K562 (cell line): Measurements from ENCODE around the gene CNDP2. TPM values are rescaled to one million over a fixed set of nuclear protein-coding genes. Genes with fewer than 3 reads are reported as not detected.

ENCODE experiments used
- ATAC-seq: fragments of 200-7000 bp; cut with Tn5 transposase; 3 replicates; pipeline ENCODE4 v1.9.1; 2020; ENCODE audit warnings: moderate library complexity
- BruUV-seq: library from RNA; stranded (reverse); fragments of 400-500 nt; replicated peaks from 2 replicates; lab custom pipeline; 2021; lab: Mats Ljungman, UMichigan
- CTCF ChIA-PET: fragments of 300-600 bp; formaldehyde crosslinking; extraction: SDS; loops from one replicate; lab custom pipeline; 2021; ENCODE audit warnings: low intra/inter-chr PET ratio; lab: Yijun Ruan, JAX
- POLR2A ChIA-PET: fragments of 300-600, 350-650 bp; sonication (Branson Sonifier 250); formaldehyde crosslinking; extraction: SDS; loops from one replicate; lab custom pipeline; 2021; ENCODE audit warnings: antibody characterized with exemption, inconsistent platforms; lab: Yijun Ruan, JAX
- DNase-seq, 4 experiments: peaks; one replicate each; pipeline versions ENCODE4 v3.0.0 to v3.0.0-alpha.2; 2011 to 2018; ENCODE audit warnings: low spot score in 3 of 4, mixed read lengths in 3 of 4; ENCODE audit errors: extremely low read depth in 1 of 4
- FAIRE-seq: peaks from 2 replicates; lab custom pipeline; 2011; peaks lifted over from hg19 to GRCh38; lab: Jason Lieb, UNC
- H2AFZ ChIP-seq: 2 replicates; pipeline ENCODE4 v1.6.0; 2011; ENCODE audit warnings: low read depth, low read length, control low read depth, inconsistent platforms
- H3K27ac ChIP-seq: fragments of 200-600 bp; 3 replicates; pipeline ENCODE4 v1.8.0; 2011; ENCODE audit warnings: low read depth, mild to moderate bottlenecking, control low read depth, inconsistent platforms, low read length, moderate library complexity, mixed read lengths; ENCODE audit errors: extremely low read depth
- H3K27me3 ChIP-seq, 2 experiments: fragments of 300-600 bp in 1 of 2; 2 replicates in 1 of 2; 3 replicates in 1 of 2; pipeline versions ENCODE4 v1.6.0 to v1.8.0; 2011; ENCODE audit warnings: inconsistent platforms in 2 of 2, low read length in 2 of 2, mild to moderate bottlenecking in 1 of 2, mixed read lengths in 1 of 2, moderate library complexity in 1 of 2; ENCODE audit not compliant: control insufficient read depth in 2 of 2, insufficient read depth in 2 of 2
- H3K36me3 ChIP-seq: fragments of 300-600 bp; 3 replicates; pipeline ENCODE4 v1.8.0; 2011; ENCODE audit warnings: mild to moderate bottlenecking, low read length, inconsistent platforms; ENCODE audit not compliant: control insufficient read depth, insufficient read depth
- H3K4me1 ChIP-seq, 2 experiments: fragments of 200-600 bp in 1 of 2; replicated peaks in 1 of 2; 2 replicates in 1 of 2; 3 replicates in 1 of 2; pipeline versions ENCODE4 v1.5.1 to v1.8.0; 2011; ENCODE audit warnings: inconsistent platforms in 2 of 2, low read length in 2 of 2, mild to moderate bottlenecking in 1 of 2, mixed read lengths in 1 of 2, moderate library complexity in 1 of 2; ENCODE audit not compliant: control insufficient read depth in 2 of 2, insufficient read depth in 2 of 2
- H3K4me2 ChIP-seq: 2 replicates; pipeline ENCODE4 v1.6.1; 2011; ENCODE audit warnings: low read length, control low read depth, inconsistent platforms, mixed read lengths; ENCODE audit not compliant: insufficient read depth
- H3K4me3 ChIP-seq: fragments of 200-600 bp; sonication (generic), shearing (Covaris generic); 2 replicates; pipeline ENCODE4 v1.5.1; 2016; ENCODE audit warnings: control low read depth, inconsistent platforms
- H3K79me2 ChIP-seq: fragments of 200-600 bp; 3 replicates; pipeline ENCODE4 v1.8.0; 2011; ENCODE audit warnings: low read length, inconsistent platforms; ENCODE audit not compliant: control insufficient read depth, insufficient read depth
- H3K9ac ChIP-seq, 2 experiments: 2 replicates each; pipeline versions ENCODE4 v1.6.0 to v1.6.1; 2011; ENCODE audit warnings: low read depth in 2 of 2, low read length in 2 of 2, control low read depth in 1 of 2, inconsistent platforms in 1 of 2, mild to moderate bottlenecking in 1 of 2, mixed read lengths in 1 of 2; ENCODE audit not compliant: insufficient read depth in 1 of 2
- H3K9me1 ChIP-seq: one replicate; pipeline ENCODE4 v1.6.0; 2011; ENCODE audit warnings: inconsistent platforms, mild to moderate bottlenecking, low read length, moderate library complexity; ENCODE audit not compliant: control insufficient read depth, insufficient read depth
- H3K9me3 ChIP-seq: replicated peaks from 2 replicates; pipeline ENCODE4 v1.5.1; 2011; ENCODE audit warnings: low read depth, low read length, inconsistent platforms; ENCODE audit not compliant: control insufficient read depth, insufficient read depth
- H4K20me1 ChIP-seq: replicated peaks from 2 replicates; pipeline ENCODE4 v1.6.1; 2011; ENCODE audit warnings: low read length, inconsistent platforms, mixed read lengths; ENCODE audit not compliant: control insufficient read depth, insufficient read depth
- CBFA2T2 ChIP-seq: fragments of 450-650 bp; conservative IDR thresholded peaks from 2 replicates; pipeline ENCODE4 v1.6.1; 2017; ENCODE audit warnings: mild to moderate bottlenecking
- CCAR2 ChIP-seq: fragments of 200-400 bp; formaldehyde crosslinking; IDR thresholded peaks from 2 replicates; pipeline ENCODE4 v1.6.1; 2017; ENCODE audit warnings: mild to moderate bottlenecking, low read depth, low read length
- FOXA1 ChIP-seq: fragments of 450-650 bp; IDR thresholded peaks from 2 replicates; pipeline ENCODE4 v1.6.1; 2016; ENCODE audit warnings: mild to moderate bottlenecking, borderline replicate concordance
- MNT ChIP-seq, 2 experiments: fragments of 450-650 bp; conservative IDR thresholded peaks; 2 replicates each; pipeline ENCODE4 v1.6.1; 2017; ENCODE audit warnings: mild to moderate bottlenecking in 2 of 2, moderate library complexity in 2 of 2
- WHSC1 ChIP-seq: IDR thresholded peaks from one replicate; pipeline ENCODE4 v1.6.1; 2012; ENCODE audit warnings: low read length, control low read depth, inconsistent platforms
- ZNF174 ChIP-seq: fragments of 250-450 bp; sonication (Bioruptor Pico); IDR thresholded peaks from 2 replicates; pipeline ENCODE4 v1.4.0; 2020; ENCODE audit warnings: mild to moderate bottlenecking
- WGBS: fragments of 100-300 bp; shearing (Covaris generic); methylation state at CpG from one replicate; pipeline ENCODE4 v1.1.6; 2016; ENCODE audit warnings: low coverage, mixed read lengths; ENCODE audit not compliant: insufficient coverage; ENCODE audit errors: missing lambda C conversion rate; 5-methylcytosine and 5-hydroxymethylcytosine counted together
- in situ Hi-C: fragments of 300-500 bp; cut with MboI; formaldehyde crosslinking; loops from 4 replicates; pipeline ENCODE4 v1.15.0; 2018; ENCODE audit warnings: inconsistent platforms, mixed read lengths
- intact Hi-C: fragments of 100-400 bp; cut with micrococcal nuclease; formaldehyde crosslinking; loops from 2 replicates; pipeline ENCODE4 v1.14.2; 2022
- polyA plus RNA-seq, 8 experiments: library from polyadenylated mRNA; depleted of rRNA in 4 of 8; stranded (reverse) in 5 of 8; unstranded in 3 of 8; fragments of >200 nt; fragmentation: Nextera tagmentation in 2 of 8; fragmentation: Illumina TruSeq in 1 of 8; extraction: Ambion mirVana in 2 of 8; extraction: Trizol in 1 of 8; gene quantifications; 2 replicates each; pipeline versions ENCODE4 v1.2.1 to v1.2.3, GENCODE V29; 2011 to 2014; ENCODE audit warnings: inconsistent platforms in 1 of 8, missing spikeins in 1 of 8
- total RNA-seq, 7 experiments: library from RNA; depleted of rRNA in 6 of 7; stranded (reverse); fragments of >200 nt in 6 of 7; fragmentation: Illumina TruSeq in 2 of 7; extraction: Trizol in 2 of 7; gene quantifications; 2 replicates each; pipeline versions ENCODE4 v1.2.1 to v1.2.3, GENCODE V29; 2011 to 2021; ENCODE audit warnings: low replicate concordance in 1 of 7
- TF ChIP-seq, protein P1 (sequence below): fragments of 450-650 bp; formaldehyde crosslinking; IDR thresholded peaks from 2 replicates; pipeline ENCODE4 v1.4.0; 2020; ENCODE audit warnings: mild to moderate bottlenecking, mixed read lengths
- TF ChIP-seq, protein P2 (sequence below): fragments of 200-600 bp; sonication (generic); IDR thresholded peaks from one replicate; pipeline ENCODE4 v1.6.1; 2012; ENCODE audit warnings: mild to moderate bottlenecking, low read depth, low read length, inconsistent platforms

CNDP2 gene
- total and polyA plus RNA-seq, 9 of the 15 experiments (the other 6 are each of a cell fraction or from before 2014, with no cell fraction given), result 34.1 to 128 (median 53.8) TPM

- no TSS peak for BruUV-seq
- no peak for TF ChIP-seq MNT (conservative IDR thresholded peaks at IDR 0.05)
- TF ChIP-seq WHSC1, result no peak
- TF ChIP-seq, protein P1, sequence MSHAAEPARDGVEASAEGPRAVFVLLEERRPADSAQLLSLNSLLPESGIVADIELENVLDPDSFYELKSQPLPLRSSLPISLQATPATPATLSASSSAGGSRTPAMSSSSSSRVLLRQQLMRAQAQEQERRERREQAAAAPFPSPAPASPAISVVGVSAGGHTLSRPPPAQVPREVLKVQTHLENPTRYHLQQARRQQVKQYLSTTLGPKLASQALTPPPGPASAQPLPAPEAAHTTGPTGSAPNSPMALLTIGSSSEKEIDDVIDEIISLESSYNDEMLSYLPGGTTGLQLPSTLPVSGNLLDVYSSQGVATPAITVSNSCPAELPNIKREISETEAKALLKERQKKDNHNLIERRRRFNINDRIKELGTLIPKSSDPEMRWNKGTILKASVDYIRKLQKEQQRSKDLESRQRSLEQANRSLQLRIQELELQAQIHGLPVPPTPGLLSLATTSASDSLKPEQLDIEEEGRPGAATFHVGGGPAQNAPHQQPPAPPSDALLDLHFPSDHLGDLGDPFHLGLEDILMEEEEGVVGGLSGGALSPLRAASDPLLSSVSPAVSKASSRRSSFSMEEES, result no peak
- no peak for TF ChIP-seq ZNF174 (CRISPR knock-in tag)
- no peak for TF ChIP-seq CBFA2T2
- TF ChIP-seq, protein P2, sequence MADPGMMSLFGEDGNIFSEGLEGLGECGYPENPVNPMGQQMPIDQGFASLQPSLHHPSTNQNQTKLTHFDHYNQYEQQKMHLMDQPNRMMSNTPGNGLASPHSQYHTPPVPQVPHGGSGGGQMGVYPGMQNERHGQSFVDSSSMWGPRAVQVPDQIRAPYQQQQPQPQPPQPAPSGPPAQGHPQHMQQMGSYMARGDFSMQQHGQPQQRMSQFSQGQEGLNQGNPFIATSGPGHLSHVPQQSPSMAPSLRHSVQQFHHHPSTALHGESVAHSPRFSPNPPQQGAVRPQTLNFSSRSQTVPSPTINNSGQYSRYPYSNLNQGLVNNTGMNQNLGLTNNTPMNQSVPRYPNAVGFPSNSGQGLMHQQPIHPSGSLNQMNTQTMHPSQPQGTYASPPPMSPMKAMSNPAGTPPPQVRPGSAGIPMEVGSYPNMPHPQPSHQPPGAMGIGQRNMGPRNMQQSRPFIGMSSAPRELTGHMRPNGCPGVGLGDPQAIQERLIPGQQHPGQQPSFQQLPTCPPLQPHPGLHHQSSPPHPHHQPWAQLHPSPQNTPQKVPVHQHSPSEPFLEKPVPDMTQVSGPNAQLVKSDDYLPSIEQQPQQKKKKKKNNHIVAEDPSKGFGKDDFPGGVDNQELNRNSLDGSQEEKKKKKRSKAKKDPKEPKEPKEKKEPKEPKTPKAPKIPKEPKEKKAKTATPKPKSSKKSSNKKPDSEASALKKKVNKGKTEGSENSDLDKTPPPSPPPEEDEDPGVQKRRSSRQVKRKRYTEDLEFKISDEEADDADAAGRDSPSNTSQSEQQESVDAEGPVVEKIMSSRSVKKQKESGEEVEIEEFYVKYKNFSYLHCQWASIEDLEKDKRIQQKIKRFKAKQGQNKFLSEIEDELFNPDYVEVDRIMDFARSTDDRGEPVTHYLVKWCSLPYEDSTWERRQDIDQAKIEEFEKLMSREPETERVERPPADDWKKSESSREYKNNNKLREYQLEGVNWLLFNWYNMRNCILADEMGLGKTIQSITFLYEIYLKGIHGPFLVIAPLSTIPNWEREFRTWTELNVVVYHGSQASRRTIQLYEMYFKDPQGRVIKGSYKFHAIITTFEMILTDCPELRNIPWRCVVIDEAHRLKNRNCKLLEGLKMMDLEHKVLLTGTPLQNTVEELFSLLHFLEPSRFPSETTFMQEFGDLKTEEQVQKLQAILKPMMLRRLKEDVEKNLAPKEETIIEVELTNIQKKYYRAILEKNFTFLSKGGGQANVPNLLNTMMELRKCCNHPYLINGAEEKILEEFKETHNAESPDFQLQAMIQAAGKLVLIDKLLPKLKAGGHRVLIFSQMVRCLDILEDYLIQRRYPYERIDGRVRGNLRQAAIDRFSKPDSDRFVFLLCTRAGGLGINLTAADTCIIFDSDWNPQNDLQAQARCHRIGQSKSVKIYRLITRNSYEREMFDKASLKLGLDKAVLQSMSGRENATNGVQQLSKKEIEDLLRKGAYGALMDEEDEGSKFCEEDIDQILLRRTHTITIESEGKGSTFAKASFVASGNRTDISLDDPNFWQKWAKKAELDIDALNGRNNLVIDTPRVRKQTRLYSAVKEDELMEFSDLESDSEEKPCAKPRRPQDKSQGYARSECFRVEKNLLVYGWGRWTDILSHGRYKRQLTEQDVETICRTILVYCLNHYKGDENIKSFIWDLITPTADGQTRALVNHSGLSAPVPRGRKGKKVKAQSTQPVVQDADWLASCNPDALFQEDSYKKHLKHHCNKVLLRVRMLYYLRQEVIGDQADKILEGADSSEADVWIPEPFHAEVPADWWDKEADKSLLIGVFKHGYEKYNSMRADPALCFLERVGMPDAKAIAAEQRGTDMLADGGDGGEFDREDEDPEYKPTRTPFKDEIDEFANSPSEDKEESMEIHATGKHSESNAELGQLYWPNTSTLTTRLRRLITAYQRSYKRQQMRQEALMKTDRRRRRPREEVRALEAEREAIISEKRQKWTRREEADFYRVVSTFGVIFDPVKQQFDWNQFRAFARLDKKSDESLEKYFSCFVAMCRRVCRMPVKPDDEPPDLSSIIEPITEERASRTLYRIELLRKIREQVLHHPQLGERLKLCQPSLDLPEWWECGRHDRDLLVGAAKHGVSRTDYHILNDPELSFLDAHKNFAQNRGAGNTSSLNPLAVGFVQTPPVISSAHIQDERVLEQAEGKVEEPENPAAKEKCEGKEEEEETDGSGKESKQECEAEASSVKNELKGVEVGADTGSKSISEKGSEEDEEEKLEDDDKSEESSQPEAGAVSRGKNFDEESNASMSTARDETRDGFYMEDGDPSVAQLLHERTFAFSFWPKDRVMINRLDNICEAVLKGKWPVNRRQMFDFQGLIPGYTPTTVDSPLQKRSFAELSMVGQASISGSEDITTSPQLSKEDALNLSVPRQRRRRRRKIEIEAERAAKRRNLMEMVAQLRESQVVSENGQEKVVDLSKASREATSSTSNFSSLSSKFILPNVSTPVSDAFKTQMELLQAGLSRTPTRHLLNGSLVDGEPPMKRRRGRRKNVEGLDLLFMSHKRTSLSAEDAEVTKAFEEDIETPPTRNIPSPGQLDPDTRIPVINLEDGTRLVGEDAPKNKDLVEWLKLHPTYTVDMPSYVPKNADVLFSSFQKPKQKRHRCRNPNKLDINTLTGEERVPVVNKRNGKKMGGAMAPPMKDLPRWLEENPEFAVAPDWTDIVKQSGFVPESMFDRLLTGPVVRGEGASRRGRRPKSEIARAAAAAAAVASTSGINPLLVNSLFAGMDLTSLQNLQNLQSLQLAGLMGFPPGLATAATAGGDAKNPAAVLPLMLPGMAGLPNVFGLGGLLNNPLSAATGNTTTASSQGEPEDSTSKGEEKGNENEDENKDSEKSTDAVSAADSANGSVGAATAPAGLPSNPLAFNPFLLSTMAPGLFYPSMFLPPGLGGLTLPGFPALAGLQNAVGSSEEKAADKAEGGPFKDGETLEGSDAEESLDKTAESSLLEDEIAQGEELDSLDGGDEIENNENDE, result no peak
- no peak for TF ChIP-seq CCAR2
- TF ChIP-seq FOXA1, result no peak
Measured at GRCh38 chr18:74454279-74454751, 41.8 kb upstream of the CNDP2 start.

More at GRCh38 chr18:74454279-74454751, 41.8 kb upstream of the CNDP2 start:
- Histone ChIP-seq H3K4me3 (no peak overlapping the region), H3K9ac (no peak overlapping the region), H3K9me3 (no peaks in the 10 kb centered on the region), H3K27ac (no peak overlapping the region), H3K27me3 (peaks cover 11 to 54% of the 10 kb centered on the region in 2 experiments; a peak in 3 of 5 replicates), H2AFZ (no peak overlapping the region), H3K4me1 (no peaks in the 10 kb centered on the region), H3K79me2 (no peaks in the 10 kb centered on the region), H4K20me1 (no peaks in the 10 kb centered on the region; the same call in 1 of the 2 replicates), H3K4me2 (no peak overlapping the region), H3K9me1 (no peaks in the 10 kb centered on the region), H3K36me3 (no peaks in the 10 kb centered on the region)
- intact Hi-C loops (no loop called here), in situ Hi-C loops (no loop called here)
- no peak for DNase-seq
- 4% methylated on average over 7 of the region's 9 CpGs for WGBS
- POLR2A ChIA-PET, result no interaction called here
- no peak for FAIRE-seq
- CTCF ChIA-PET, result no interaction called here
- no peak for ATAC-seq
